GM12874 (cell line): Measurements from ENCODE around the gene SALL2.

Source experiments
- CTCF ChIP-seq: IDR thresholded peaks from 2 replicates; pipeline ENCODE4 v1.5.1; 2011; ENCODE audit warnings: low read depth, mild to moderate bottlenecking, control low read depth, low read length, moderate library complexity; ENCODE audit not compliant: insufficient read depth

Gene SALL2

GRCh38 chr14:21510735-21511657 is 15.2 kb downstream of the SALL2 start, which contains the start of gene METTL3:
TSS of gene METTL3 (minus strand) at chr14:21511340. CDS start at chr14:21511223, 117 bp downstream.
- no peak for TF ChIP-seq CTCF

DNA sequence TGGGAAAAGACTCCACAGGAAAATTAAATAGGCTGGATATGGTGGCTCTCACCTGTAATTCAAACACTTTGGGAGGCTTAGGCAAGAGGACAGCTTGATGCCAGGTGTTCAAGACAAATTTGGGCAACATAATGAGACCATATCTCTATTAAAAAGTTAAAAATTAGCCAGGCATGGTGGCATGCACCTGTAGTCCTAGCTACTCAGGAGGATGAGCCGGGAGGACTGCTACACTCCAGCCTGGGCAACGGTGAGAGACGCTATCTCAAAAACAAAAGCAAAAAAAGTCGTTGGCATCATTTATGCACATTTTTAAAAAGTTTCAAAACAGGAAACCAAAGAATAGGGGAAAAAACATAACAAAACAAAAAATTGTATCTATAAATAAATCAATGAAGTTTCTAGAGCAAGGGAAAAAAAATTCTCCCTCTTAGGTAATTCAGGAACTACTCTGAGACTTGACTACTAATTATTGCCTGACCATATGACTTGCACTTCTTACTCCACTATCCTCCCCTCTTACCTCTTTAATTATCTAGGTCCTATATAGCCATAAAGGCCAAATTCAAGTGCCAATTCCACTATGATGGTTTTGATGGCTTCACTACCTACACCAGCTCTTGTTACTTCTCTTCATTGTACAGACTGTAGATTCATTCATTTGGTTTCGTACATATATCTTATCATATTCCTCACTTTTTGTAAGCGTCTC is 16.6 kb downstream of the SALL2 start:
- TF ChIP-seq CTCF, result no peak

- TF ChIP-seq CTCF, result no peak
These were observed 19.6 kb downstream of the SALL2 start for GRCh38 chr14:21506557-21506956.

- no peak for TF ChIP-seq CTCF
These were observed 21.1 kb downstream of the SALL2 start for GRCh38 chr14:21505012-21505553.

- no peak for TF ChIP-seq CTCF
These were observed 22.8 kb downstream of the SALL2 start for GRCh38 chr14:21503376-21503775.

GRCh38 chr14:21501568-21501967 is 24.6 kb downstream of the SALL2 start:
- no peak for TF ChIP-seq CTCF
